ENCODE data around the gene COL4A1.

DNA sequence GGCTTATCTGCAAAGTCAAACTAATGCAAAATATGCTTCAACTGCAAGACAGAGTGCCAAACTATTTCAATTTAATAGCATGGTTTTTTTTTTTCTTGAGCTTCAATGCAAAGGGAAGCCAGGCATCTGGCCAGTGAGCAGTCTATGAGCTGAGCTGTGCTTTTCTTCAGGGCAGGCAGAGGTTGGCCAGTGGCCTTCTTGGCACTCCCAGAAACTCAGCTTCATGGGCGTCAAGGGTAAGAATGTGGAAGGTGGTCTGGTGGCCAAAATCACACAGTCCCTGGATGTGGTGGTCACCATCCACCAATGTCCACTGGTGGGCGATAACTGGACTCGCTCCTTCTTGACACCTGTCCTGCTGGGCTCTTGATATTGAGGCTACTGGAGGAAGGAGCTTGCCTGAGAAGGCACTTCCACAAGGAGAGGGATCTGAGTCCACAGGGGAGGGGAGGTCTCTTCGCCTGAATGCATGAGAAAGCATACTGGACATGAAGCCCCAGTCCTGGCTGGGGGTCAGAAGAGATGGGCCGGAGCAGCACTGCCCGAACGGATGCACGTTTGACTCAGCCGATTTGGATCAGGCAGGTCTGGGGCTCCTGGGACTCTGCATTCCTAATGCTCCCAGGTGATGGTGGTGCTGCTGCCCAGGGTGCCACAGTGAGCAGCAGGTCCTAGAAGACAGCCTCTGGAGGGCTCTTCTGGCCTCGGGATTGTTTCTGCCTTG lies 17.2 kb upstream of the COL4A1 start:
- no peak for TF ChIP-seq EZH2phosphoT487 (IDR thresholded peaks at IDR 0.05; ENCODE audit: insufficient read depth, low read depth)
- no peak for TF ChIP-seq EZH2 (IDR thresholded peaks at IDR 0.05; ENCODE audit: insufficient read depth, poor library complexity, severe bottlenecking)

Data from GM23248 (cell line).